ENCODE data around the gene FLT4.

FLT4 gene

GRCh38 chr5:180575571-180575970 lies 73.8 kb downstream of the FLT4 start:
- H3K9me3 ChIP-seq: no peaks in the 10 kb centered on the region
- H3K4me3 ChIP-seq (ENCODE audit: low read depth in 1 of 2, low read length in 1 of 2): no peak overlapping the region
- no peak overlapping the region for H3K27ac ChIP-seq
- TF ChIP-seq CTCF (IDR thresholded peaks at IDR 0.05): no peak
- no peaks in the 10 kb centered on the region for H3K27me3 ChIP-seq
- H3K4me1 ChIP-seq (ENCODE audit: control insufficient read depth in 1 of 2, insufficient read depth in 1 of 2, low read depth in 1 of 2, low read length in 1 of 2): no peaks in the 10 kb centered on the region
- H3K36me3 ChIP-seq: peaks cover 66% of the 10 kb centered on the region

- Histone ChIP-seq H3K4me3 (ENCODE audit: low read depth in 1 of 2, low read length in 1 of 2) (no peak overlapping the region), H3K36me3 (peaks cover 89% of the 10 kb centered on the region), H3K27me3 (no peaks in the 10 kb centered on the region), H3K27ac (no peak overlapping the region), H3K9me3 (no peaks in the 10 kb centered on the region), H3K4me1 (ENCODE audit: control insufficient read depth in 1 of 2, insufficient read depth in 1 of 2, low read depth in 1 of 2, low read length in 1 of 2) (no peaks in the 10 kb centered on the region)
- no peak for TF ChIP-seq CTCF (IDR thresholded peaks at IDR 0.05)
These were observed 80.5 kb downstream of the FLT4 start for GRCh38 chr5:180568914-180569313.

- H3K4me1 ChIP-seq (ENCODE audit: control insufficient read depth in 1 of 2, insufficient read depth in 1 of 2, low read depth in 1 of 2, low read length in 1 of 2): no peaks in the 10 kb centered on the region
- no peak overlapping the region for H3K27ac ChIP-seq
- no peaks in the 10 kb centered on the region for H3K9me3 ChIP-seq
- no peak overlapping the region for H3K4me3 ChIP-seq (ENCODE audit: low read depth in 1 of 2, low read length in 1 of 2)
- no peaks in the 10 kb centered on the region for H3K27me3 ChIP-seq
- peaks cover 58% of the 10 kb centered on the region for H3K36me3 ChIP-seq
- no peak for TF ChIP-seq CTCF (IDR thresholded peaks at IDR 0.05)
These were observed 85.4 kb downstream of the FLT4 start for GRCh38 chr5:180563994-180564393.

GRCh38 chr5:180558232-180558631 lies 91.2 kb downstream of the FLT4 start:
- Histone ChIP-seq H3K27me3 (no peaks in the 10 kb centered on the region), H3K4me3 (ENCODE audit: low read depth in 1 of 2, low read length in 1 of 2) (no peak overlapping the region), H3K4me1 (ENCODE audit: control insufficient read depth in 1 of 2, insufficient read depth in 1 of 2, low read depth in 1 of 2, low read length in 1 of 2) (no peaks in the 10 kb centered on the region), H3K27ac (no peak overlapping the region), H3K36me3 (peaks cover 34% of the 10 kb centered on the region), H3K9me3 (no peaks in the 10 kb centered on the region)
- TF ChIP-seq CTCF (IDR thresholded peaks at IDR 0.05): no peak

GRCh38 chr5:180557217-180557809 lies 92.1 kb downstream of the FLT4 start:
- Histone ChIP-seq H3K27ac (no peak overlapping the region), H3K27me3 (no peaks in the 10 kb centered on the region), H3K4me3 (ENCODE audit: low read depth in 1 of 2, low read length in 1 of 2) (no peak overlapping the region), H3K36me3 (peaks cover 29% of the 10 kb centered on the region), H3K9me3 (no peaks in the 10 kb centered on the region), H3K4me1 (ENCODE audit: control insufficient read depth in 1 of 2, insufficient read depth in 1 of 2, low read depth in 1 of 2, low read length in 1 of 2) (no peaks in the 10 kb centered on the region)
- no peak for TF ChIP-seq CTCF (IDR thresholded peaks at IDR 0.05)
